ACHN (cell line): Measurements from ENCODE around the gene CNTNAP2.

Experiments used
- DNase-seq: peaks from one replicate; pipeline ENCODE4 v3.0.0-alpha.2; 2015
- in situ Hi-C: cut with HindIII; loops from 2 replicates; pipeline ENCODE4 v1.10.0; 2017; ENCODE audit warnings: low sequenced_read_pairs, low pct_ligation_motif_present, low pct_unique_long_range_greater_than_20kb

The CNTNAP2 gene

DNA sequence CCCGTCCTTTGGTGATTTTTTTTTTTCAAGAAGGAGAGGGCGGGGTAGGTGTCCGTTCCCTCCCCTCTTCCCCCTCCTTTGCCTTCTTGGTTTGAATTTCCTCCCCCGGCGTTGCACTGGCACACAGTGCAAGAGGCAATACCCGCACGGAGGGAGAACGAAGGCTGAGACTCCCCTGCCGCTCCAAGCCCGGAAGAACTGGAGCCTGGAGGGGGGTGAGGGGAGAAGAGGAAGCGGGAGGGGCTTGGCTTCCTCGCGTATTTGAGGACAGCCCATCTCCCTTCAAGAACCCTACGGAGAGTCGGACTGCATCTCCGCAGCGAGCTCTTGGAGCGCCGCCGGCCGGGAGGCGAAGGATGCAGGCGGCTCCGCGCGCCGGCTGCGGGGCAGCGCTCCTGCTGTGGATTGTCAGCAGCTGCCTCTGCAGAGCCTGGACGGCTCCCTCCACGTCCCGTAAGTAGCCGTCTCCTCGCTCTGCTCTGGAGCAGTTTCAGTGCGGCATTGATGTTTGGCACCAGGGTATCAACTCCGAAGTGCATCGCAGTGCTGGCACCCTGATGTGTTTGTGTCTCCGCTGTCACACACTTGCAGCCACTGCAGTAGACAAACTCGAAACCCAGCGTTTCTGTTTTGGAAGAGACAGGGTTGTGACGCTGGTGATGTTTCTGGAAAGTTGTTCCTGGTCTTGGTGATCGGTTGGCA, at the start of gene CNTNAP2:
Gene CNTNAP2, plus strand, starts transcription at position 281 of the 702 bp plus-strand sequence. Its CDS starts 76 bp downstream, at position 357.
- in situ Hi-C loops, result no loop called here
- peak; percentile 43 for DNase-seq

DNA sequence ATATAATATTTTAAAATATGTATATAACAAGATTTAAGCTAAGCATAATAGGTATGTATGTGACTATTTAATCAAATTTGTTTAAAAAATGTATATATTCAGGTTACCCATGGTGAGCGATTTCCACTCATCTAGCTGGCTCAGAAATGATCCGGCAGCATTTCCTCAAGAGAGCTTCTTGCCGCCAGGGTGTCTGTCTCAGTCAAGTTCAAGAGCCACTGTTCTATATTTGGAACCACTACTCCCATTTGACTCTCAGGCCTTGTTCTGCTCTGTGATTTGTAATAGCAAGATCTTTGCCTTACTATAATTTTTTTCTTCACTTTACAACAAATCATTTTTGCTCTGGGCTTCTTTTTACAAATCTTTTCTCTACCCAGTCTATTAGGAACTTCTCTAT, 48.7 kb upstream of the CNTNAP2 start:
- in situ Hi-C loops, result no loop called here

DNA sequence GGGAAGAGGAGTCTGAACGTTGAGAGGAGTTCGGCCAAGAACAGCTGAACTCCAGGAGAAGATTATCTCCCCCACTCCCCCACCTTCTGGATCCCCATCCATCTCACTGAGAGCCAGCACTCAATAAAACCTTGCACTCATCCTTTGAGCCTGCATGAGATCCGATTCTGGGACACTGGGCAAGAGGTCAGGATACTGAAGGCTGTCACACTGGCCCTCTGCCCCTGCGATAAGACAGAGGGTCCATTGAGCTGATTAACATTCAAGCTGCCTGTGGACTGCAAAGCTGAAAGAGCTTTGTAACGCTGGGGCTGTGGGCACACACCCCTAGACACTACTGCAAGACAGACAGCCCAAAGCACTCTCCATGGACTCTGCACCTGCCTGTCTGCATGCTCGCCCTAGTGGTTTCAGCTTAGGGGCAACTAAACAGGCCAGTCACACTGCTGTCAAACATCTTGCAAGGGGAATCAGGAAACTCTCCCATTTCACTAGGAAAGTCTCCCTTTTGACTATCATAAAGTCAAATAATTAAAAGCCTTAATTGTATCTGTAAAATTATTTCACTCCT, 42.3 kb upstream of the CNTNAP2 start:
- no peak for DNase-seq
- in situ Hi-C loops, result no loop called here

More for the DNA sequence above, 48.7 kb upstream of the CNTNAP2 start:
- no peak for DNase-seq

DNA sequence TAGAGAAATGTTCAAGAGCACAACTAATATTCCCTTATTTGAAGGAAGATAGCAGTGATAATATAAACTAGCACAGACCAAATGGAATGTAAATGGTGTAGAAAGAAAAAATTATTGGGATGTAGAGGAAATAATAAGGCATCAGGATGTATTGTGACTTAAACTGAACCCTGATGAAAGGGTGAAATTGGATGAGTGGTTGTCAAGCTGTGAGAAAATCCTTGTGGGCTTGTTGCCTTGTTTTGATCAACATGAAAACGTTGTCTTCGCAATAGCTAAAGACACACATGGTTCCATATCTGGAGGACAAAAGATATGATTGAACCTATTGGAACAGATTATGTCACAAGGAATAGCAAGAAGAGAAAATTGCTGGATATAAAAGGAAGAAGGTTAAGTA, 40.3 kb upstream of the CNTNAP2 start:
- no peak for DNase-seq
- in situ Hi-C loops, result no loop called here

DNA sequence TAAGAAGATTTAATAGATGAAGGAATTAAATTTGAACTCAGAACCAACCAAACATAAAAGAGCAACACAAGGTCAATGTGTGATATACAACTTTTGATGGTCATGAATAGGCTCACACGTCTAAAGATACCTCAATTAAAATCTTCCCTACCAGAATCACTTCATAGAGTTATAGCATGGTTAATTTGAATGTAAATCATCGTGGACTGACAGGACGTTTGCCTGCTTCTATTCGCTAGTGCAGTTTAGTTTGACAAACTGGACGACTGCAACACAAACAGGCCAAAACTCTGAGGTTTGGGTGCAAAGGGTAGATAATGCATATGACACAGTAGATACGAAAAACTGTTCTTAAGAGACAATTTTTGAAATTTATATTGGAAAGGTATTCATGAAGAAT, 32.5 kb upstream of the CNTNAP2 start:
- in situ Hi-C loops, result no loop called here
- no peak for DNase-seq

DNA sequence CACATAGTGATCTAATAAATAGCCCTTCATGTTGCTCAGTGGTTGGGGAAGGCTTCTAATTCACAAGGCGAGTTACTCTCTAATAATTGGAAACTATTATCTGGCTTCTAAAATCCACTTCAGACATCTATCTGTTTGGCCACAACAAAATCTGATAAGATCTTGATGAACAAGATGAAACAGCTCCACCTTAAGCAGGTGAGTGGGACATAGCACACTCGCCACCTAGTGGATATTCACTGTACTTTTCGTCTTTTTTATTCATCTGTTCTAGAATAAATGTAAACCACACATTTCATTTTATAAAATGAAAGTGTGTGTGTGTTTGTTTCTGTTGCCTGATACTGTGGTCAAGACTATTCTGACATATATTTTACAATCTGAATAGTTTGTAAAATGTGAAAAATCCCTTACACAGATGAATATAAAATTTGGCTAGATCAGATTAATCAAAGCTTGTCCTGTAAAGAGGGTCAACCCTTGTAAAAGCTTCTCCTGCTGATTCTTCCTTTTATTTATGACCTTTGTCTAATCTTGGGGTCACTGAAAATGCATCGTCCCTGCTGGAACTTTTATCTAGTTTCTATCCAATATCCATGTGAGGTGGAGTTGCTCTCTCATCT, 26.5 kb upstream of the CNTNAP2 start:
- in situ Hi-C loops, result no loop called here
- peak; percentile 62 for DNase-seq

DNA sequence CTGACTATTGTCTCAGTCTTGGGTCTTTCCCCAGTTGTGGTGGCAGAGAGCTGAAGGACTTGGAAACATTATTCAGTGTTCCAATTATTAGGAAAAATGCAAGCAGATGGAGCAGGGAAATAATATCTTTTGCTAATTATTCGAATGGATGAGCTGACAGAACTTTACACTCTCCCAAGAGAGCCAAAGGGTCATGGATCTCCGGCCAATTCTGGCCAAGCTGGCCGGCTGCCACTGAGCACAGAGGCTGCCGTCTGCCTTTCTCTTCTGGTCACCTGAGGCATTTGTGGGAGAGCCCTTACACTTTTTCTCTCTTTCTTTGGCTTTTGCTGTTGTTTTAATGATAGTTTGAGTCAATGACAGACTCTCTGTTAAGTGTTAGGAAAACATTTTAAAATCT, 22.2 kb upstream of the CNTNAP2 start:
- DNase-seq, result no peak
- in situ Hi-C loops, result no loop called here

DNA sequence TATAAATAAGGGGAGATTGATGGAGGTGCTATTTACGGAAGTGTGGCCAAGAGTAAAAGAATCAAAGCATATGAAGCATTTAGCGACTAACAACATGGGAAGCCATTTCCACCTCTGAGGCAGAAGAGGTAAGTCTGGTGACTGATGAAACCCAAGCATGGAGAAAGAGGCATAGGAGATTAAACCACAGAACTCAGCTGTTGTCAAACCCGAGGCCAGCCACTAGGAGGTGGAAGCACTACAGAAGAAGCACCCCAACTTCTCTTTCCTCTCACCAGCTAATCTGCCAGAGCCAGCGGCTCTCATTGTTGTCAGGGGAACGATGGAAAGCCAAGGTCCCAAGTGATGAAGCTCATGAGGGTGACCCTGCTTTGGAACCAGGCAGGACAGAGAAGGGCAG, 19.6 kb upstream of the CNTNAP2 start:
- peak; percentile 8 for DNase-seq
- in situ Hi-C loops, result no loop called here

DNA sequence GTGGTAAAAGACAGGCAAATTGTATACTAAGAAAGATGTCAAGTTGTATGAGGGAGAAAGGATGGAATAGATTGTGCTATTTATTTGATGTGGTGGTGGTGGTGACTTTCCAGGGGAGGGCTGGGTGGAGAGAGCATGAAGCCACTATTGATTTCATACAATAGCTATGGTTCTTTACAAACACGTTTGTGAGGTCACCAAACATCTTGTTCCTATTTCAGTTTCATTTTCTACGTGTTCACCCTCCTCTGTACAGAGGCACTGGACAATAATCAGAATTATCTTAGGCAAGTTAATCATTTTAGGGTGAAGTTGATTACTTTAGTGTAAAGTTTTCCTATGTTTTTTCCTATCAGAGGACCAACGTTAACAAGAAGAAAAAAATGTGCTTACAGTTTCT, 10.3 kb upstream of the CNTNAP2 start:
- no peak for DNase-seq
- in situ Hi-C loops, result no loop called here

DNA sequence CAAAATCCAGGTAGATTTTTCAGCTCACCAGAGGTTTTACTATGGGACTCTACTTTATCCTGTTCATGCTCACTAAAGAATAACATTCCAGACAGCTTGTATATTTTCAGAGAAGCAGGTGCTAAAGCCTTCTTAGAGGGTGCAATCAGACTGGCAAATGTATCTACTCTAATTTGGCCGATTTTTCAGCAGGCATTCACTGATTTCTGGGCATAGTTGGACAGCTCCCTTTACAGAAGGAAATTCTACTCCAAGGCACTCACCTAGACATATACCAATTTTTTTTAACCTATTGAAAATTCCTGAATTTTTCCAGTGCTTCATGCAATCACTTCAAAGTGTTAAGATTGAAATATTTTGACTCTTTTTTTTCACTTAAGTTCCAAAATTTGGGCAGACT, 3.8 kb upstream of the CNTNAP2 start:
- no peak for DNase-seq
- in situ Hi-C loops, result no loop called here

DNA sequence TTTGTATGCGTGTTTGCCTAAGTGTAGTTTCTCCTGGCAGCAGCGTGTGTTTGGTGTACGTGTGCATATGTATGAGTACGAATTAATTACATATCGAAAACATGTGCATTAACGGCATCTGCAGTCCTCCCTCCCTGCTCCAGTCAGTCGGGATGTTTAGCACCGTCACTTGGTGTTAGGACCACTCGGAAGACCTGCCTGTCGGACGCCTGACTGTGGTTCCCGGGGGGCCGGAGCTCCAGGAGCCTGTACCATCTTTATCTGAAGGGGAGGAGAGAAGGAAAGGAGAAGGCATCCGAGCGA, 1.1 kb upstream of the CNTNAP2 start:
- no peak for DNase-seq
- in situ Hi-C loops, result no loop called here

DNA sequence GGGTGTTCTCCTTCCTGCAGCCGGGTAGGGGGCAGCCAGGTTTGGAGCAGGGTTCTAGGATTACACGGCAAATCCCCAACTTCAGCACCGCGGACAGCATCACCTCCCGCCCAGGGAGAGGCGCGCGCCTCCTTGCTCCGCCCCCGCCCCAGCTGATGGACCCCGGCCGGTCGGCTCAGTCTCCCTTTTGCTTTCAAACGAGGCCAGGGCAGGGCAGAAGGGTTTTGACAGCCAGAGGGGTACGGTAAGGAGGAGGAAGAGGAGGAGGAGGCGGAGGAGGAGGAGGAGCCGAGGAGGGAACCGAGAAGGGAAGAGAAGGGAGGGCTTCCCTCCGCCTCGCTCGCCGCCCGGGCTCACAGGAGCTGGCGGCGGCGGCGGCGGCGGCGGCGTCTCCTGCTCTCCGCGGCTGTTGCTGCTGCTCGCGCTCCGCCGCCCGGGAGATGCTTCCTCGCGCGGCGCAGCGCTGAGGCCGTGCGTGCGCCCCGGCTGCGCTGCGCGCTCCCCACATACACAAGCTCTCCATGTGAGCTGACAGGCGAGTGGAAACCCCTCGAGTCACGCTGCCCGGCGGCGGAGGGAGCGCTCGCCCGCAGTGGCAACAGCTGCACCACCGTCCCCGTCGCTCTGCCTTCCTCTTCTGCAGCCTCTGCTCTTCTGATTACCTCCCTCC, 615 bp upstream of the CNTNAP2 start:
- peak; percentile 87 for DNase-seq
- in situ Hi-C loops, result no loop called here

DNA sequence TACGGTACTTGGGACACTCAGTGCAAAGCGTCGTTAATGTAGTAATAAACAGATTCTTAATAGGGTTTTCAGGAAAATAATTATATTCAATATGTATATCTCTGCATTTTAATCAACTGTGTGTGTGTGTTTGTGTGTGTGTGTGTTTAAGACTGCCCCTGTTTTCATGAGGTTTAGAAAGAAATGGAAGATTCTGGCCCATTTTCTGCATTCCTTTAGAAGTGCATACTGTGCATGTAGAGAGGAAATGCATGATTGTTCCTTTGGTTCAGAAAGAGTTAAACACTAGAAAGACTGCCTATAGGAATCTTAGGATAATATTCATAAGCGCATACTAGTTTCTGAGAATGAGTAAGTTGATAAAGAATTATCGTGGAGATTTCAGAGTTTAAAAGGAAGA, 975 bp downstream of the CNTNAP2 start:
- in situ Hi-C loops, result no loop called here
- no peak for DNase-seq

DNA sequence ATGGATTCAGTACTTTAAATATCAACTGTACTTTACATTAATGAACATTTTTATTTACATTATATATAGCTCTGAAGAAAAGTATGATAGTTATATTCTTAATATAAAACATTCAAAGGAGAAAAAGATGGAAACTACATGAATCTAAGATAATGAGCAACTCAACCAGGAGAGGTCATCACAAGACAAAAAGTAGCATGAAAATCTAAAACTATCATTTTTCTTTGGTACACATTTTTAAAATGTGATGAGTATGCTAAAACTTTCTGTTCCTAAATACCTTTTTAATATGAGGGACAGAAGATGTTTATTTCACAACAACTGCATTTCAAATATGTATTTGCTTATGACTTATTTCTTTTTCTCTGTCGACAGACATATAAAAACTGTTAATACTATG, 2.4 kb downstream of the CNTNAP2 start:
- DNase-seq, result no peak
- in situ Hi-C loops, result no loop called here

DNA sequence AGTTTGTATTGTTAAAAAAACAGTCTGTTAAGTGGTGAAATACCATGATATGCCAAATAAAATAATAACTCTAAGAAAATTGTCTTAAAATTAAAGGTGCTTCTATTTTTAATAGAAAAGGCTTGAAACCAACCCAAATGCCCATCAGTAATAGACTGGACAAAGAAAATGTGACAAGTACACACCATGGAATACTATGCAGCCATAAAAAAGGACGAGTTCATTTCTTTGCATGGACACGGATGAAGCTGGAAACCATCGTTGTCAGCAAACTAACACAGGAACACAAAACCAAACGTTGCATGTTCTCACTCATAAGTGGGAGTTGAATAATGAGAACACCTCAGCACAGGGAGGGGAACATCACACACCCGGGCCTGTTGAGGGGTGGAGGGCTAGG, 7.1 kb downstream of the CNTNAP2 start:
- DNase-seq, result no peak
- in situ Hi-C loops, result no loop called here

DNA sequence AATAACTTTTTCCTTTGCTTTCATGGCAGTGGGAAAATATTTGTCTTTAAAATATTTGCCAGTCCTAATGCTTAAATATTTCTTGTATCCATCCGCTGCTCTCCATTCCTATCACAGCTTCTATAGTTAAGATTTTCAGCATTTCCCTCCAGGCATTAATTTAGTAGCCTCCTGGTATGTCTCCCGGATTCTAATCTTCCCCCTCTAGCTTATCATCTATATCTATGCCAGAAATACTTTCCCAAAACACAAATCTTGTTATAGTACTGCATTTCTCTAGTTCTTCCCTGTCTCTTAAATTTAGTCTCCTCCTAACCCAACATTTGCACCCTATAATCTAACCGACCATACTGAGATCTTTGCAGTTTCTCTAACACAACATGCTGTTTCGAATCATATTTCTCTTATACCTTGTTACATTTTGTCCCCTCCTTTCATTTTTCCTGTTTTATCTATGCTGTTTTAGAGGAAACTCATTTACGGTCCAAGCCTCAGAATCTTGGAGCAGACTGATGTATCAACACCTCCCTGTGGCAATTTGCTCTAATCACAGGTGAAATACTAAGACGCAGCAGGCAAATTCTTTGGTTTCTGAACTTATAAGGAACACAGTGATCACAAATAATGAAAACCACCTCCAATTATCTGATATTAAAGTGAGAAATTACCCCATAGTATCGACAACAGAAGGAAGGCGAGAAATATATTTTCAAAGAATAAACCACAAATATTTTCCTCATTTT, 10.3 kb downstream of the CNTNAP2 start:
- DNase-seq, result no peak
- in situ Hi-C loops, result no loop called here

DNA sequence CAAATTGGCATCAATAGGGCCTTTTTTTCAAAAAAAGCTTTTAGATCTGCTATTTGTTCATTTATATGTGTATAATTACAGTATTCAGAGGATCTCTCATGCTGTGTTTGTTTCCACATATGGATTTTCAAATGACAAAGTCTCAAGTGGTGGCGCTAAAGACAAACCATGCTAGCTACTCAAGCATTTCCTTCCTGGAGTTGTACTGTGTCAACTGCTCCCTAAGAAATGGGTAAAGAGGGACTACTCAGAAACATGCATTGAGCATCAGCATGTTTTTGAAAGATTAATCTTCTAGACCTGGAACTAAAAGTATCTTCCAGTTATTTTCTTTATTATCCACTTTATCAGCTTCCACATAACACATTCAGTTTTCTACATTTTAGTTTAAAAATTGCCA, 12.7 kb downstream of the CNTNAP2 start:
- peak; percentile 19 for DNase-seq
- in situ Hi-C loops, result no loop called here

DNA sequence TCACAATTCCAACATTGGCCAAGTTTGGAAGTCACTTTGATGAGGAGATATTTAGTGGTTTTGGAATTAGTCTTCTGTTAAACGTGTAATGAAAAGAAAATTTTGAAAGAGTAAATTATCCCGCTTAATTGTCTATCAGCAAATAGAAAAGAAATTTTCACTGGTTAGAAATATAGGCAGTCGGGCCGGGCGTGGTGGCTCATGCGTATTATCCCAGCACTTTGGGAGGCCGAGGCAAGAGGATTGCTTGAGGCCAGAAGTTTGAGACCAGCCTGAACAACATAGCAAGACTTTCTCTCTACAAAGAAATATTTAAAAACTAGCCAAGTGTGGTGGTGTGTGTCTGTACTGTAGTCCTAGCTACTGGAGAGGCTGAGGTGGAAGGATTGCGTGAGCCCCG, 13.4 kb downstream of the CNTNAP2 start:
- no peak for DNase-seq
- in situ Hi-C loops, result no loop called here

DNA sequence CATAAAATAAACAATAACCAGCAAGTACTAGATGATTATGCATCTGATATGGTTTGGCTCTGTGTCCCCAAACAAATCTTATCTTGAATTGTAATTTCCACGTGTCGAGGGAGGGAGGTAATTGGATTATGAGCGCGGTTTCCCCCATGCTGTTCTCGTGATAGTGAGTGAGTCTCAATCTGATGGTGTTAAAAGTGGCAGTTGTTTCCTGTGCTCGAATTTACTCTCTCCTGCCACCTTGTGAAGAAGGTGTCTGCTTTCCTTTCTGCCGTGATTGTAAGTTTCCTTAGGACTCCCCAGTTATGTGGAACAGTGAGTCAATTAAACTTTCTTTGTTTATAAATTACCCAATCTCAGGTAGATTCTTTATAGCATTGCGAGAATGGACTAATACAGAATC, 15.1 kb downstream of the CNTNAP2 start:
- no peak for DNase-seq
- in situ Hi-C loops, result no loop called here
